Pancreas (tissue), 10 donors: ENCODE data around the gene SLC22A7. TPM values are rescaled to one million over a fixed set of nuclear protein-coding genes. Genes with fewer than 3 reads are reported as not detected.

Source experiments
- ATAC-seq, 4 donors: fragments of 200-7000 bp; cut with Tn5 transposase; one replicate each; pipeline versions ENCODE4 v1.8.0 to v1.9.1; 2020; ENCODE audit warnings: mild to moderate bottlenecking in 4 of 4, moderate library complexity in 4 of 4
- DNase-seq, 6 donors: peaks; one replicate each; pipeline ENCODE4 v3.0.0-alpha.2; 2020
- FAIRE-seq: peaks from 2 replicates; lab custom pipeline; 2012; peaks lifted over from hg19 to GRCh38; lab: Jason Lieb, UNC
- H3K27ac ChIP-seq, 4 donors: fragments of 200-600 bp; sonication (generic); 1 replicate in 3 of 4; 2 replicates in 1 of 4; pipeline versions ENCODE4 v1.5.0 to v1.8.0; 2020
- H3K27me3 ChIP-seq, 4 donors: fragments of 200-600 bp; one replicate each; pipeline ENCODE4 v1.8.0; 2021
- H3K36me3 ChIP-seq, 3 donors: fragments of 200-600 bp; sonication (generic) in 1 of 3; one replicate each; pipeline versions ENCODE4 v1.5.0 to v1.8.0; 2020 to 2021
- H3K4me1 ChIP-seq, 3 donors: fragments of 200-600 bp; one replicate each; pipeline ENCODE4 v1.8.0; 2021
- H3K4me3 ChIP-seq, 4 donors: fragments of 200-600 bp; sonication (generic) in 2 of 4; one replicate each; pipeline versions ENCODE4 v1.5.0 to v1.8.0; 2020 to 2021
- H3K9me3 ChIP-seq, 4 donors: fragments of 200-600 bp; one replicate each; pipeline ENCODE4 v1.8.0; 2021
- WGBS, 2 donors: extraction: QIAGEN DNeasy Blood & Tissue Kit; methylation state at CpG; one replicate each; pipeline ENCODE4 v1.1.7; 2013; 5-methylcytosine and 5-hydroxymethylcytosine counted together
- intact Hi-C, 3 donors: fragments of 100-400 bp; cut with DNase I; formaldehyde crosslinking; loops; one replicate each; pipeline versions ENCODE4 v1.11.1 to v1.14.2; 2022
- polyA plus RNA-seq, 2 donors: library from polyadenylated mRNA; stranded (reverse); fragments of 200-250 nt; gene quantifications; one replicate each; pipeline ENCODE4 v1.2.3, GENCODE V29; 2013
- total RNA-seq, 6 donors: library from RNA; stranded (reverse); fragmentation: NEBNext Ultra II Directional in 4 of 6; extraction: Animal tissue kit (Norgen Biotek cat#: 25700) in 4 of 6; gene quantifications; one replicate each; pipeline versions ENCODE4 v1.2.1 to v1.2.4, GENCODE V29; 2021 to 2023
- TF ChIP-seq, protein P1 (sequence below), 4 donors: fragments of 200-600 bp; sonication (generic) in 3 of 4; IDR thresholded peaks; one replicate each; pipeline versions ENCODE4 v1.5.0 to v1.8.0; 2021; ENCODE audit warnings: antibody characterized with exemption in 4 of 4
- donor health status: healthy with polysubstance abuse.
- donor health status: DM: no; HTN: no; CAD: no; lungs with moderate emphysema.
- donor health status: DM: no; HTN: no; CAD: no.
- donor health status: control.
- donor health status: control.
- donor health status: Bipolar disorder and iron deficiency.
- donor health status: DM: yes; HTN: yes; CAD: no.
- donor health status: DM: no; HTN: no; CAD: no.
- donor health status: DM: no; HTN: no; CAD: no.
- donor health status: DM: yes; HTN: yes; CAD: no.

Gene SLC22A7
- total and polyA plus RNA-seq, 8 donors, result 0.16 TPM; not detected in 7

DNA sequence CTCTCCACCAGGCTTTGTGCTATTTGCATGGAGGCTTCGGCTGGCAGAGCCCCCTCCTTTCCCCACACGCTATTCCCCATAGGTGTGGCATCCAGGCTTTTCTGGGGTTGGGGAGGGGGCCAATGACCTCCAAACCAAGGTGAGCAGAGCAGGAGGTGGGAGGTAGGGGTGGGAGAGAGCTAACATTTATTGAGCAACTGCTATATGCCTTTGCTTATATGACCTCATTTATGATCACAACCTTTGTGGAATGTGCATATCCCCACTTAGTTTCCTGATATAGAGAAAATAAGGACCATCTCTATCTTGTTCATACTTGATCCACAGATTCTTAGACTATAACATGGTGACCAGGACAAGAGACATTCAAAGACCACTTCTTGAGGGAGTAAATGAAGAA, 17.8 kb upstream of the SLC22A7 start:
- H3K9me3 ChIP-seq, result no peaks in the 10 kb centered on the region
- peaks cover 0 to 8% (median 3%) of the 10 kb centered on the region in 4 donors for H3K27me3 ChIP-seq
- no peaks in the 10 kb centered on the region for H3K4me1 ChIP-seq
- H3K36me3 ChIP-seq, result no peaks in the 10 kb centered on the region
- TF ChIP-seq, protein P1, sequence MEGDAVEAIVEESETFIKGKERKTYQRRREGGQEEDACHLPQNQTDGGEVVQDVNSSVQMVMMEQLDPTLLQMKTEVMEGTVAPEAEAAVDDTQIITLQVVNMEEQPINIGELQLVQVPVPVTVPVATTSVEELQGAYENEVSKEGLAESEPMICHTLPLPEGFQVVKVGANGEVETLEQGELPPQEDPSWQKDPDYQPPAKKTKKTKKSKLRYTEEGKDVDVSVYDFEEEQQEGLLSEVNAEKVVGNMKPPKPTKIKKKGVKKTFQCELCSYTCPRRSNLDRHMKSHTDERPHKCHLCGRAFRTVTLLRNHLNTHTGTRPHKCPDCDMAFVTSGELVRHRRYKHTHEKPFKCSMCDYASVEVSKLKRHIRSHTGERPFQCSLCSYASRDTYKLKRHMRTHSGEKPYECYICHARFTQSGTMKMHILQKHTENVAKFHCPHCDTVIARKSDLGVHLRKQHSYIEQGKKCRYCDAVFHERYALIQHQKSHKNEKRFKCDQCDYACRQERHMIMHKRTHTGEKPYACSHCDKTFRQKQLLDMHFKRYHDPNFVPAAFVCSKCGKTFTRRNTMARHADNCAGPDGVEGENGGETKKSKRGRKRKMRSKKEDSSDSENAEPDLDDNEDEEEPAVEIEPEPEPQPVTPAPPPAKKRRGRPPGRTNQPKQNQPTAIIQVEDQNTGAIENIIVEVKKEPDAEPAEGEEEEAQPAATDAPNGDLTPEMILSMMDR (IDR thresholded peaks at IDR 0.05), result no peak
- DNase-seq (no peak), FAIRE-seq (no peak), ATAC-seq (no peak)
- H3K27ac ChIP-seq, result no peak overlapping the region
- H3K4me3 ChIP-seq, result no peak overlapping the region
- intact Hi-C loops, result no loop called here
- 56 to 74% methylated on average over 2 of the region's 2 CpGs for WGBS, 2 donors

DNA sequence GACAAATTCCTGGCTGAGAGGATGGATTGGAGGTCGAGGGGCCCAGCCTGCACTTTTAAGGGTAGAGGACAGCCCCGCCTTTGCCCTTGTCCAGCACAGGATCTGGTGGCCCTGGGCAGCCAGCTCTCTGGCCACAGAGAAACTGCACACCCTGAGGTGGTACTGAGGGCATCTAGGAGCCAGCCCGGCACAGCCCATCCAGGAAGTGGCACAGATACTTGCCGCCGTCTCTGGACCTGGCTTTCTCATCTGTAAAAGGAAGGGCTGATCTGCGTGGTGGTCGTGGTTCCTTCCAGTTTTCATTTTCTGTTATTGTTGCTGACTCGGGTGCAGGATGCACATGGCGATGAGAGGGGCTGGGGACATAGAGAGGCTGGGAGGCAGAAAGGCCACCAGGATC, 16.0 kb upstream of the SLC22A7 start:
- intact Hi-C loops, result no loop called here
- 51 to 61% methylated on average over 9 of the region's 9 CpGs for WGBS, 2 donors
- H3K36me3 ChIP-seq, result no peaks in the 10 kb centered on the region
- peak in 2 of 6 donors; percentile 8 to 13 for DNase-seq
- peaks cover 0 to 8% (median 3%) of the 10 kb centered on the region in 4 donors for H3K27me3 ChIP-seq
- TF ChIP-seq, protein P1 (IDR thresholded peaks at IDR 0.05), result no peak
- no peak overlapping the region for H3K4me3 ChIP-seq
- H3K4me1 ChIP-seq, result no peaks in the 10 kb centered on the region
- no peak overlapping the region for H3K27ac ChIP-seq
- ATAC-seq, result no peak
- no peaks in the 10 kb centered on the region for H3K9me3 ChIP-seq
- FAIRE-seq, result no peak

DNA sequence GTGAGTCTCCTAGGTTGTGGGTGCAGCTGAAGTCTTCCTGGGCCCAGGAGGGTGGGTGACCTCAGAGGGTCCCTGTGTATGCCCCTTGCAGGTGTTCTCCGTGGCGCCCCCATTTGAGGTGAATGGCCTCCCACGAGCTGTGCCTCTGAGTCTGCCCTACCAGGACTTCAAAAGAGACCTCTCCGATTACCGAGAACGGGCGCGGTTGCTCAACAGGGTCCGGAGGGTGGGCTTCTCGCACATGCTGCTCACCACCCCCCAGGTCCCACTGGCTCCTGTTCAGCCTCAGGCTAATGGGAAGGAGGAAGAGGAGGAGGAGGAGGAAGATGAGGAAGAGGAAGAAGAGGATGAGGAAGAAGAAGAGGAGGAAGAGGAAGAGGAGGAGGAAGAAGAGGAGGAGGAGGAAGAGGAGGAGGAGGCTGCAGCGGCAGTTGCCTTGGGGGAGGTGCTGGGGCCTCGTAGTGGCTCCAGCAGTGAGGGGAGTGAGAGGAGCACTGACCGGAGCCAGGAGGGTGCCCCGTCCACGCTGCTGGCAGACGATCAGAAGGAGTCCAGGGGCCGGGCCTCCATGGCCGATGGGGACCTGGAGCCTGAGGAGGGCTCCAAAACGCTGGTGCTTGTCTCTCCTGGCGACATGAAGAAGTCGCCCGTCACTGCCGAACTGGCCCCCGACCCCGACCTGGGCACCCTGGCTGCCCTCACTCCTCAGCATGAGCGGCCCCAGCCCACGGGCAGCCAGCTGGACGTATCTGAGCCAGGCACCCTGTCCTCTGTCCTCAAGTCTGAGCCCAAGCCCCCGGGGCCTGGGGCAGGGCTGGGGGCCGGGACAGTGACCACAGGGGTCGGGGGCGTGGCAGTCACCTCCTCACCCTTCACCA, 15.2 kb upstream of the SLC22A7 start:
- intact Hi-C loops, result no loop called here
- no peaks in the 10 kb centered on the region for H3K9me3 ChIP-seq
- H3K27ac ChIP-seq, result no peak overlapping the region
- ATAC-seq, result no peak
- FAIRE-seq, result no peak
- DNase-seq, result peak in 2 of 6 donors; percentile 18 to 63
- no peaks in the 10 kb centered on the region for H3K4me1 ChIP-seq
- no peak overlapping the region for H3K4me3 ChIP-seq
- TF ChIP-seq, protein P1 (IDR thresholded peaks at IDR 0.05), result no peak
- 55 to 56% methylated on average over 31 to 32 of the region's 32 CpGs for WGBS, 2 donors
- H3K36me3 ChIP-seq, result no peaks in the 10 kb centered on the region
- H3K27me3 ChIP-seq, result peaks cover 0 to 8% (median 3%) of the 10 kb centered on the region in 4 donors

DNA sequence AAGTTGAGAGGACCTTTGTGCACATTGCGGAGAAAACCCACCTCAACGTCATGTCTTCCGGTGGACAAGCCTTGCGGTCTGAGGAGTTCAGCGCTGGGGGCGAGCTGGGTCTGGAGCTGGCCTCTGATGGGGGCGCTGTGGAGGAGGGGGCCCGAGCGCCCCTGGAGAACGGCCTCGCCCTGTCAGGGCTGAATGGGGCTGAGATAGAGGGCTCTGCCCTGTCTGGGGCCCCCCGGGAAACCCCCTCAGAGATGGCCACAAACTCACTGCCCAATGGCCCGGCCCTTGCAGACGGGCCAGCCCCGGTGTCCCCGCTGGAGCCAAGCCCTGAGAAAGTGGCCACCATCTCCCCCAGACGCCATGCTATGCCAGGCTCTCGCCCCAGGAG, 14.6 kb upstream of the SLC22A7 start:
- Histone ChIP-seq H3K4me3 (no peak overlapping the region), H3K4me1 (no peaks in the 10 kb centered on the region), H3K27me3 (peaks cover 0 to 8% (median 3%) of the 10 kb centered on the region in 4 donors), H3K9me3 (no peaks in the 10 kb centered on the region), H3K27ac (no peak overlapping the region), H3K36me3 (no peaks in the 10 kb centered on the region)
- TF ChIP-seq, protein P1 (IDR thresholded peaks at IDR 0.05), result no peak
- no peak for FAIRE-seq
- peak in 2 of 6 donors; percentile 13 to 53 for DNase-seq
- intact Hi-C loops, result no loop called here
- no peak for ATAC-seq
- 67 to 73% methylated on average over 18 of the region's 18 CpGs for WGBS, 2 donors

DNA sequence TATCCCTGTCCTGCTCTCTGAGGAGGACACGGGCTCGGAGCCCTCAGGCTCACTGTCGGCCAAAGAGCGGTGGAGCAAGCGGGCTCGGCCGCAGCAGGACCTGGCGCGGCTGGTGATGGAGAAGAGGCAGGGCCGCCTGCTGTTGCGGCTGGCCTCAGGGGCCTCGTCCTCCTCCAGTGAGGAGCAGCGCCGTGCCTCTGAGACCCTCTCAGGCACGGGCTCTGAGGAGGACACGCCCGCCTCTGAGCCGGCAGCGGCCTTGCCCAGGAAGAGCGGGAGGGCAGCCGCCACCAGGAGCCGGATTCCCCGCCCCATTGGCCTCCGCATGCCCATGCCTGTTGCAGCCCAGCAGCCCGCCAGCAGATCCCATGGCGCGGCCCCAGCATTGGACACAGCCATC, 14.2 kb upstream of the SLC22A7 start:
- Histone ChIP-seq H3K27ac (no peak overlapping the region), H3K27me3 (peaks cover 0 to 8% (median 3%) of the 10 kb centered on the region in 4 donors), H3K4me3 (no peak overlapping the region), H3K9me3 (no peaks in the 10 kb centered on the region), H3K4me1 (no peaks in the 10 kb centered on the region), H3K36me3 (no peaks in the 10 kb centered on the region)
- 57% methylated on average over 20 to 27 of the region's 27 CpGs for WGBS, 2 donors
- TF ChIP-seq, protein P1 (IDR thresholded peaks at IDR 0.05), result no peak
- intact Hi-C loops, result no loop called here
- FAIRE-seq (no peak), DNase-seq (peak in 2 of 6 donors; percentile 17 to 56), ATAC-seq (no peak)
